ENCODE data around the gene SULT1A1.

SULT1A1 gene

GRCh38 chr16:28562199-28562598, 47.6 kb downstream of the SULT1A1 start:
- no peaks in the 10 kb centered on the region for H3K4me1 ChIP-seq (ENCODE audit: control insufficient read depth, insufficient read depth, low read length)
- peaks cover 6% of the 10 kb centered on the region for H3K36me3 ChIP-seq (ENCODE audit: insufficient read depth, low read length)
- H3K4me3 ChIP-seq (ENCODE audit: low read length) = no peak overlapping the region
- no peaks in the 10 kb centered on the region for H3K27me3 ChIP-seq (ENCODE audit: control insufficient read depth, insufficient read depth, low read length)
- H3K4me2 ChIP-seq (ENCODE audit: low read length) = no peak overlapping the region
- peaks cover 2% of the 10 kb centered on the region for H3K9me3 ChIP-seq (replicated peaks; ENCODE audit: low read length)
- H3K9ac ChIP-seq (ENCODE audit: low read depth, low read length) = no peak overlapping the region

GRCh38 chr16:28561557-28562187, 48.2 kb downstream of the SULT1A1 start:
- peaks cover 6% of the 10 kb centered on the region for H3K36me3 ChIP-seq (ENCODE audit: insufficient read depth, low read length)
- no peaks in the 10 kb centered on the region for H3K9me3 ChIP-seq (replicated peaks; ENCODE audit: low read length)
- H3K27me3 ChIP-seq (ENCODE audit: control insufficient read depth, insufficient read depth, low read length) = no peaks in the 10 kb centered on the region
- no peak overlapping the region for H3K4me3 ChIP-seq (ENCODE audit: low read length)
- H3K4me2 ChIP-seq (ENCODE audit: low read length) = no peak overlapping the region
- no peak overlapping the region for H3K9ac ChIP-seq (ENCODE audit: low read depth, low read length)
- no peaks in the 10 kb centered on the region for H3K4me1 ChIP-seq (ENCODE audit: control insufficient read depth, insufficient read depth, low read length)

GRCh38 chr16:28558456-28558855, 51.4 kb downstream of the SULT1A1 start:
- Histone ChIP-seq H3K36me3 (ENCODE audit: insufficient read depth, low read length) (peaks cover 6% of the 10 kb centered on the region), H3K4me3 (ENCODE audit: low read length) (no peak overlapping the region), H3K27me3 (ENCODE audit: control insufficient read depth, insufficient read depth, low read length) (no peaks in the 10 kb centered on the region), H3K9me3 (replicated peaks; ENCODE audit: low read length) (no peaks in the 10 kb centered on the region), H3K4me2 (ENCODE audit: low read length) (no peak overlapping the region), H3K9ac (ENCODE audit: low read depth, low read length) (no peak overlapping the region), H3K4me1 (ENCODE audit: control insufficient read depth, insufficient read depth, low read length) (peaks cover 5% of the 10 kb centered on the region)

- no peaks in the 10 kb centered on the region for H3K27me3 ChIP-seq (ENCODE audit: control insufficient read depth, insufficient read depth, low read length)
These were observed 52.9 kb downstream of the SULT1A1 start for GRCh38 chr16:28556914-28557320.

GRCh38 chr16:28555561-28555960, 54.3 kb downstream of the SULT1A1 start:
- Histone ChIP-seq H3K9me3 (replicated peaks; ENCODE audit: low read length) (no peaks in the 10 kb centered on the region), H3K9ac (ENCODE audit: low read depth, low read length) (no peak overlapping the region), H3K36me3 (ENCODE audit: insufficient read depth, low read length) (peaks cover 6% of the 10 kb centered on the region), H3K4me3 (ENCODE audit: low read length) (no peak overlapping the region), H3K4me2 (ENCODE audit: low read length) (no peak overlapping the region), H3K27me3 (ENCODE audit: control insufficient read depth, insufficient read depth, low read length) (no peaks in the 10 kb centered on the region), H3K4me1 (ENCODE audit: control insufficient read depth, insufficient read depth, low read length) (peaks cover 5% of the 10 kb centered on the region)

More at GRCh38 chr16:28556914-28557320, 52.9 kb downstream of the SULT1A1 start:
- no peak overlapping the region for H3K9ac ChIP-seq (ENCODE audit: low read depth, low read length)
- H3K36me3 ChIP-seq (ENCODE audit: insufficient read depth, low read length) = peaks cover 6% of the 10 kb centered on the region
- no peak overlapping the region for H3K4me3 ChIP-seq (ENCODE audit: low read length)
- H3K4me1 ChIP-seq (ENCODE audit: control insufficient read depth, insufficient read depth, low read length) = peaks cover 5% of the 10 kb centered on the region
- no peak overlapping the region for H3K4me2 ChIP-seq (ENCODE audit: low read length)
- H3K9me3 ChIP-seq (replicated peaks; ENCODE audit: low read length) = no peaks in the 10 kb centered on the region
